T1000 (cell line): ENCODE measurements around the gene ITGA2.
A peak's percentile ranks its signal among the peaks of the same experiment; 100 is the strongest.

Experiments
- DNase-seq: peaks from one replicate; lab custom pipeline; 2025; ENCODE audit warnings: mixed read lengths; lab: John Stamatoyannopoulos, UW

Gene ITGA2

GRCh38 chr5:53055365-53055764 is 66.2 kb downstream of the ITGA2 start:
- DNase-seq, result no peak

GRCh38 chr5:53059281-53059680 is 70.1 kb downstream of the ITGA2 start:
- DNase-seq, result no peak

GRCh38 chr5:53063176-53063575 is 74.0 kb downstream of the ITGA2 start:
- no peak for DNase-seq

GRCh38 chr5:53063791-53064190 is 74.6 kb downstream of the ITGA2 start:
- no peak for DNase-seq

- DNase-seq, result no peak
Measured at GRCh38 chr5:53066088-53066487, 76.9 kb downstream of the ITGA2 start.

- DNase-seq, result no peak
Measured at GRCh38 chr5:53067641-53068040, 78.5 kb downstream of the ITGA2 start.

- no peak for DNase-seq
Measured at GRCh38 chr5:53068291-53068836, 79.2 kb downstream of the ITGA2 start.

GRCh38 chr5:53069626-53070025 is 80.5 kb downstream of the ITGA2 start:
- DNase-seq, result no peak

GRCh38 chr5:53071298-53071697 is 82.1 kb downstream of the ITGA2 start:
- DNase-seq, result no peak

GRCh38 chr5:53071738-53072137 is 82.6 kb downstream of the ITGA2 start:
- no peak for DNase-seq

- no peak for DNase-seq
Measured at GRCh38 chr5:53073348-53073747, 84.2 kb downstream of the ITGA2 start.

GRCh38 chr5:53076014-53076583 is 86.9 kb downstream of the ITGA2 start:
- DNase-seq, result no peak

GRCh38 chr5:53080271-53080670 is 91.1 kb downstream of the ITGA2 start:
- no peak for DNase-seq

GRCh38 chr5:53083927-53084326 is 94.8 kb downstream of the ITGA2 start:
- DNase-seq, result no peak

- no peak for DNase-seq
Measured at GRCh38 chr5:53084546-53085255, 95.5 kb downstream of the ITGA2 start.

GRCh38 chr5:53087171-53087570 is 98.0 kb downstream of the ITGA2 start:
- DNase-seq, result no peak

- DNase-seq, result no peak
Measured at GRCh38 chr5:53087621-53088121, 98.5 kb downstream of the ITGA2 start.

- no peak for DNase-seq
Measured at GRCh38 chr5:53089481-53089991, 100.4 kb downstream of the ITGA2 start.

- DNase-seq, result no peak
Measured at GRCh38 chr5:53090229-53090628, 101.1 kb downstream of the ITGA2 start.

- DNase-seq, result no peak
Measured at GRCh38 chr5:53091289-53091688, 102.1 kb downstream of the ITGA2 start.

GRCh38 chr5:53092242-53092641 is 103.1 kb downstream of the ITGA2 start:
- DNase-seq, result no peak

GRCh38 chr5:53095217-53095616 is 106.1 kb downstream of the ITGA2 start:
- DNase-seq, result no peak

- DNase-seq, result peak; percentile 52
Measured at GRCh38 chr5:53095931-53096525, 106.9 kb downstream of the ITGA2 start.
